Activated CD4-positive, alpha-beta T cell treated with anti-CD3 and anti-CD28 coated beads, Interleukin-2, amount 50 U/mL, for 24 hours (primary cell): Measurements from ENCODE around the gene BMP5.
"Not testable (repeated sequence)": the region's sequence is repeated elsewhere in the genome, so short reads cannot be mapped to it uniquely, and the experiment has no call there.

Experiments used
- DNase-seq, 2 donors: peaks; one replicate each; pipeline ENCODE4 v3.0.0-alpha.2; 2020; ENCODE audit warnings: low read depth in 1 of 2, low spot score in 1 of 2

Gene BMP5

GRCh38 chr6:55875400-55875799, at the start of gene BMP5:
BMP5 (minus strand) TSS chr6:55875590; CDS start chr6:55874865, 725 bp downstream.
- no peak for DNase-seq

- DNase-seq = no peak
Observed at GRCh38 chr6:55922406-55922805, 47.0 kb upstream of the BMP5 start.

- DNase-seq = no peak
Observed at GRCh38 chr6:55919716-55920308, 44.4 kb upstream of the BMP5 start.

GRCh38 chr6:55918639-55919038, 43.2 kb upstream of the BMP5 start:
- DNase-seq = no peak

- no peak for DNase-seq
Observed at GRCh38 chr6:55917751-55918415, 42.5 kb upstream of the BMP5 start.

- no peak for DNase-seq
Observed at GRCh38 chr6:55916188-55916587, 40.8 kb upstream of the BMP5 start.

GRCh38 chr6:55913228-55914195, 38.1 kb upstream of the BMP5 start:
- no peak for DNase-seq

GRCh38 chr6:55910466-55910865, 35.1 kb upstream of the BMP5 start:
- DNase-seq = not testable (repeated sequence)

- not testable (repeated sequence) for DNase-seq
Observed at GRCh38 chr6:55909911-55910310, 34.5 kb upstream of the BMP5 start.

GRCh38 chr6:55902796-55903195, 27.4 kb upstream of the BMP5 start:
- DNase-seq = no peak

- DNase-seq = no peak
Observed at GRCh38 chr6:55901765-55902270, 26.4 kb upstream of the BMP5 start.

- DNase-seq = no peak
Observed at GRCh38 chr6:55898342-55898741, 23.0 kb upstream of the BMP5 start.

GRCh38 chr6:55897346-55897745, 22.0 kb upstream of the BMP5 start:
- DNase-seq = no peak

- no peak for DNase-seq
Observed at GRCh38 chr6:55895972-55896730, 20.8 kb upstream of the BMP5 start.

- no peak for DNase-seq
Observed at GRCh38 chr6:55892749-55893357, 17.5 kb upstream of the BMP5 start.

GRCh38 chr6:55888917-55889316, 13.5 kb upstream of the BMP5 start:
- no peak for DNase-seq

- no peak for DNase-seq
Observed at GRCh38 chr6:55886185-55886836, 10.9 kb upstream of the BMP5 start.

GRCh38 chr6:55882718-55883569, 7.6 kb upstream of the BMP5 start:
- DNase-seq = no peak

GRCh38 chr6:55877283-55877682, 1.9 kb upstream of the BMP5 start:
- no peak for DNase-seq
